NK-92 treated with Interleukin-12 subunit alpha and Interleukin-12 subunit beta, amount 100 ng/mL, for 24 hours (cell line): Measurements from ENCODE around the gene NFKBIE.

Source experiments
- DNase-seq: peaks from one replicate; lab custom pipeline; 2025; lab: John Stamatoyannopoulos, UW

NFKBIE gene

GRCh38 chr6:44257753-44258324 lies 7.5 kb downstream of the NFKBIE start:
- DNase-seq: no peak

GRCh38 chr6:44257025-44257752 lies 8.2 kb downstream of the NFKBIE start, which contains the start of gene SLC35B2:
SLC35B2 (minus strand) TSS chr6:44257528; CDS start chr6:44257410, 118 bp downstream.
- DNase-seq: peak; percentile 63

- no peak for DNase-seq
Measured at GRCh38 chr6:44256775-44257024, 8.7 kb downstream of the NFKBIE start.

- DNase-seq: no peak
Measured at GRCh38 chr6:44255871-44256774, 9.2 kb downstream of the NFKBIE start.

GRCh38 chr6:44255105-44255808 lies 10.1 kb downstream of the NFKBIE start:
- DNase-seq: no peak

GRCh38 chr6:44254191-44255104 lies 10.9 kb downstream of the NFKBIE start:
- DNase-seq: no peak

- DNase-seq: no peak
Measured at GRCh38 chr6:44253307-44254101, 11.8 kb downstream of the NFKBIE start.

GRCh38 chr6:44251576-44252524 lies 13.5 kb downstream of the NFKBIE start:
- no peak for DNase-seq

GRCh38 chr6:44250718-44251123 lies 14.6 kb downstream of the NFKBIE start:
- no peak for DNase-seq

GRCh38 chr6:44250067-44250717 lies 15.2 kb downstream of the NFKBIE start:
- no peak for DNase-seq

GRCh38 chr6:44249082-44249748 lies 16.1 kb downstream of the NFKBIE start:
- no peak for DNase-seq

- DNase-seq: no peak
Measured at GRCh38 chr6:44248579-44248978, 16.8 kb downstream of the NFKBIE start.

GRCh38 chr6:44247338-44248302 lies 17.7 kb downstream of the NFKBIE start:
- DNase-seq: peak; percentile 84

GRCh38 chr6:44246663-44247337 lies 18.6 kb downstream of the NFKBIE start, which contains the start of gene HSP90AB1:
HSP90AB1 (plus strand) TSS chr6:44247101; CDS start chr6:44248630, 1,529 bp downstream.
- peak; percentile 93 for DNase-seq

GRCh38 chr6:44245912-44246662 lies 19.3 kb downstream of the NFKBIE start:
- peak; percentile 69 for DNase-seq
